ENCODE measurements around the gene ST3GAL6. TPM values are rescaled to one million over a fixed set of nuclear protein-coding genes. Genes with fewer than 3 reads are reported as not detected.

ST3GAL6 gene, protein sequence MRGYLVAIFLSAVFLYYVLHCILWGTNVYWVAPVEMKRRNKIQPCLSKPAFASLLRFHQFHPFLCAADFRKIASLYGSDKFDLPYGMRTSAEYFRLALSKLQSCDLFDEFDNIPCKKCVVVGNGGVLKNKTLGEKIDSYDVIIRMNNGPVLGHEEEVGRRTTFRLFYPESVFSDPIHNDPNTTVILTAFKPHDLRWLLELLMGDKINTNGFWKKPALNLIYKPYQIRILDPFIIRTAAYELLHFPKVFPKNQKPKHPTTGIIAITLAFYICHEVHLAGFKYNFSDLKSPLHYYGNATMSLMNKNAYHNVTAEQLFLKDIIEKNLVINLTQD
- 1.1 TPM for total RNA-seq

DNA sequence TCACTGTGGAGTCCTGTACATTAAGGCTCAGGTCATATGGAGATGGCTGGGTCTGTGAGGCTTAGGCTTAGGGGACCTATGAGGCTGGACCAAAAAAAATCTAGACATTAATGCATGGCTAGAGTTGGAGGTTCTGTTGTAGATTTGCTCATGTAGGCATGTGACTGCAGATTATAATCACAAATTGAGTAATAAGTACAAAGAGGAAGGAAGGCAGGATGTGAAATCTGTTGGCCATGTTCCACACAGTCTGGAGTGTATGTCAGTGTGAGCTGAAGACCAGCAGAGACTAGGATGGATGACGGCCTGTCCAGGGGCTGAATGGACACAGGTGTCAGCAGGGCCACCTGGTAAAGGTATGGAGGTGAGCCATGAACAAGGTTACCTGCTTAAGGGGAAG lies at the start of gene ST3GAL6:
Gene ST3GAL6 (plus strand): TSS at position 265 of the 400 bp plus-strand sequence. CDS start 5,101 bp downstream, outside the sequence.
- ATAC-seq = peak; percentile 28

DNA sequence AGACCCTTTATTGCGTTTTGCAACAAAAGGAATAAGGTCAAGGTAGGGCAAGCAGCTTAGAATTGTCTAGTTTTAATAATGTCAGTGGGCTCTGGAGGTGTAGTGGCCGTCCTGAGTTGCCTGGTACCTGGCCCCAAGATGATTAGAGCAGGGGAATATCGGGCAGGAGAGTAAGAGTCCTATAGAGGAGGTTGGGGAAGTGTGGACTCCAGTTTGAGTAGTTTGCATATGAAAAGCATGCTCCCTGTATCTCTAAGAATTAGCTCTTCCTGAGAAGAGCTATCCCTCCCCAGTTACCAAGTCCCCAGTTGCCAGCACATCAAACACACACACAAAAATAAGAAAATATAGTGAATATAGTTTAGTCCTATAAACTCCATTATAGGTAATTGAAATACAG lies 49.2 kb upstream of the ST3GAL6 start:
- no peak for ATAC-seq

DNA sequence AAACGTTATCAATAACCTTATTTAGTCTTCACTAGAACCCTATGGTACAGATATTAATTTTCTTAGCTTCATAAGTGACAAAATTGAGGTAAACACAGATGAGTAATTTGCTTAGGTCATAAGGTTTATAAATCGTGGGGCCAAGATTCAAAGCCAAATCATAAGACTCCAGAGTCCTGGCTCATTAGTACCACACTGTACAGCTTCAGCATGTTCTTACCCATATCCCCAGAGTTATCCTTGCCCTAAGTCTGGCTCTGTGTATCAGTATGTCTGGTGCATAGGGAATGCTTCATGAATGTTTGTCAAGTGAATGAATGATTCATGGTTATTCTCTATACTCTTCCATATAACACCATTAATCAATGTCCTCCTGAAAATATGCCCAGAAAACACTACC lies 45.6 kb upstream of the ST3GAL6 start:
- ATAC-seq = no peak

DNA sequence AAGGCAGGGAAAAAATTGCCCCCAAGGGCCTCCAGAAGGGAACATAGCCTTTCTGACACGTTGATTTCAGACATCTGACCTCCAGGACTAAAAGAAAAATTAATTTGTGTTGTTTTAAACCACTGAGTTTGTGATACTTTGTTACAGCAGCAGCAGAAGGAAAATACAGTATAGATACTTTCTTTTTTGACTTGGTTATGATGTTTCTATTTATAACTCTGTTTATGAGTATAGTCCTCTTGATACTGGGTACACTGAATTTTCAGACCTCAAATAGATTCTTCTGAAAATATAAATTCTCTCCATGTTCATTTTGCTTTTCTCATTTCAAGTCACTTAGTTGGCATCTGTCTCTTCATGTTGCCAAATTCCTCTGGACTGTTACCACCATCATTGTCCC lies 44.4 kb upstream of the ST3GAL6 start:
- no peak for ATAC-seq

DNA sequence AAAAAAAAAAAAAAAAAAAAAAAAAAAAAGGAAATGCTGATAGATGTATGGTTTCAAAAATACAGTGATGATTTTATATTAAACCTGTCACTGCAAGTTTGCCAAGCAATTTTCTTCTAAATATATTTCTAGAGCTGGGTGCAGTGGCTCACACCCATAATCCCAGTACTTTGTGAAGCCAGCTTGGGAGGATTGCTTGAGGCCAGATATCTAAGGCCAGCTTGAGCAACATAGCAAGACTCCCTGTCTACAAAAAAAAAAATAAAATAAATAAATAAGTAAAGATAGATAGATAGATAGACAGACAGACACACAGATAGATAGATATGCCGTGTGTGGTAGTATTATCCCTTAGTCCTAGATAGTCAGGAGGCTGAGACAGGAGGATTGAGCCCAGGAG lies 41.4 kb upstream of the ST3GAL6 start:
- no peak for ATAC-seq

DNA sequence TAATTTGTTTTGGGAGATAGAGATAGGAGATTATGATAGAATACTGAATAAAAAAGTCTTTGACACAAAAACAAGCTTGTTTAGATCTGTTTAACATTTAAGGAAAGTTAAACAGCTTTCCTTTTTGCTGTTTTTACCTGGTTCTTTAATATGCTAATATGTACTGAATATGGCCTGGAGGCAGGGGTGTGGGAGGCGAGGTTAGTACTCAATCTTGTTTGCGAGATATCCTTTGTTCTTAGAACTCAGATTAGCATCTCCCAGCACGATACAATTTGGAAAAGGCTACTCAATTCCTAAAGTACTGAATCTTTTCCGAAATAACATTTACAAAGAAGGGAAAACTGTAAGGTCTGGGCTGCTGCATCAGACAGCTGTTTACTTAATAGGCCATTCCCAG lies 40.8 kb upstream of the ST3GAL6 start:
- no peak for ATAC-seq

DNA sequence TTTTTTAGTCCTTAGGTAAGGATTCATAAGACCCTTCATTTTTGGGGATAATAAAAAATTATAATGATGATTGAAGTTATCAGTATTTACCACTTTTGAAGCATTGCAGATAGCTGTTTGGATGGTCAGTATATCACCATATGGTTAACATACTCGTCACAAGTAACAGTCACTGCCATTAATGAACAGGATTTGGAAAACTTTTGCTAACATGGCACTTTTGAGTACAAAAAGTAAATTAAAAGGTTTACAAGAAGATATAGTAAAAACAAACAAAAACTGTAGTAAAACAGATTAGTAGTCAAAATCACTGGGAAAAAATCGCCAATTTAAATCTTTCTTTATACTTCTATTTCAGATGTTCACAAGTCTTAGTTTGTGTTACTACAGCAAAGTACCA lies 37.8 kb upstream of the ST3GAL6 start:
- ATAC-seq = no peak

DNA sequence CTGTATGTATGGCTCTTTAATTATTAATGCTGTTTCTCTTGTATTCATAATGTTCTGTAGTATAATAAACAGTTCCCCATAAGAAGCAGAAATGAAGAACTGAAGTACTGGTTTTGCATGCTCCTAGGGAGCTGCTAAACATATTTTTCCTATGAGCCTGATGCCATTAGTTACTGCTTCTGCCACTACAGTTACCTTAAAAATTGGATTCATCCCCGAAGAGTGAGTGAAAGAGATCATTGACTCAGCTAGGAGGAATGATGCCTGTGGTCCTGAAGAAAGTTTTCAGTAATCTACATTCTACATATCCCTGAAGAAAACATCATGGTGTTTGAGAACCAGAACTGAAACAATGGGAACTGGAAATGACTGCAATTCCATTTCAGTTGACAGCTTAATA lies 37.1 kb upstream of the ST3GAL6 start:
- no peak for ATAC-seq

DNA sequence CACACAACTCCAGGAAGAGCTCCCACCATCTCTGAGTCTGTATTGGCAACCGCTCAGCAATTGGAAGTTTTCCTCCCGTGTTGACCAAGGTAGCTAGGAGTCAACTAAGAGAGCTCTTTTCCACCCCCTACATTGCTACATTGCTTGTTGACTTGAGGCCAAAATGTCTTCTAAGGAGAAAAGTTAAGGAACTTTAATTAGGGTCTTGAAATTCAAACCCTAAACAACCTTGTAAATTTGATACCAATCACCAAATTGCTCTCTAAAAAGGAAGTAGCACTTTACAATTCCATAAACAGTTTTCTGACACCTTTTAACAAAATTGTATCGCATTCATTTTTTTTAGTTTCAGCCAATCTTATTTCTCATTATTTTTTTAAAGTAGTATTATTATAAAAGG lies 35.5 kb upstream of the ST3GAL6 start:
- no peak for ATAC-seq

DNA sequence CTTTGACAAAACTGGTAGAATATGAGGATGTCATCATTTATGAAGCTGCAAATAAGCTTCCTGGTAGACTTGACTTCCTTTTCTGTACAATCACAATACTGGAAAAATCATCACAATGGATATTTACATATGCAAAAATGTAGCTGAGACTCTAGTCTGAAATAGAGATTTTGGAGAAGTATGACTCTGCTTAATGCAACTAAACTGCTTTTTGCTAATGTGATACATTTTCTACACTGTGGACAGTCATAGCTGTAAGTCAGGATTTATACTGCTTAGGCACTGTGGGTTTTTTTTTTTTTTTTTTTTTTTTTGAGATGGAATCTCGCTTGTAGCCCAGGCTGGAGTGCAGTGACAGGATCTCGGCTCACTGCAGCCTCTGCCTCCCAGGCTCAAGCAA lies 34.5 kb upstream of the ST3GAL6 start:
- ATAC-seq = no peak

DNA sequence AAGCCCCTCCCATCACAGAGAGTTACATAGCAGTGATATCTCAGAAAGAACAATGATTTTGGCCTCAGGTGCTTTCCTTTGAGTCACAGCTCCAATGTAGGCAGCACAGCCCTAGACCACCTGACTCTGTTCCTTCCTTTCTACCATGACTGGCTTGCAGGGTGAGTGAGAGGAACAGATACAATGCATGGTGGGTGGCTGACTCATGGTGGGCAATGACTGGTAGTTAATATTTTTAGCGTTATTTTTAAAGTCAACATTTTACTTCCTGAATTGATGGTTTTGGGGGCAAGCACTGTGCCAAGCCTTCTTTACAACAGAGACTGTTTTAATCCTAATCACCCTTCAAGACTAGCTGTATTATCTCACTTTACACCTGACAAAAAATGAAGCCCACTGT lies 32.8 kb upstream of the ST3GAL6 start:
- ATAC-seq = peak; percentile 46

DNA sequence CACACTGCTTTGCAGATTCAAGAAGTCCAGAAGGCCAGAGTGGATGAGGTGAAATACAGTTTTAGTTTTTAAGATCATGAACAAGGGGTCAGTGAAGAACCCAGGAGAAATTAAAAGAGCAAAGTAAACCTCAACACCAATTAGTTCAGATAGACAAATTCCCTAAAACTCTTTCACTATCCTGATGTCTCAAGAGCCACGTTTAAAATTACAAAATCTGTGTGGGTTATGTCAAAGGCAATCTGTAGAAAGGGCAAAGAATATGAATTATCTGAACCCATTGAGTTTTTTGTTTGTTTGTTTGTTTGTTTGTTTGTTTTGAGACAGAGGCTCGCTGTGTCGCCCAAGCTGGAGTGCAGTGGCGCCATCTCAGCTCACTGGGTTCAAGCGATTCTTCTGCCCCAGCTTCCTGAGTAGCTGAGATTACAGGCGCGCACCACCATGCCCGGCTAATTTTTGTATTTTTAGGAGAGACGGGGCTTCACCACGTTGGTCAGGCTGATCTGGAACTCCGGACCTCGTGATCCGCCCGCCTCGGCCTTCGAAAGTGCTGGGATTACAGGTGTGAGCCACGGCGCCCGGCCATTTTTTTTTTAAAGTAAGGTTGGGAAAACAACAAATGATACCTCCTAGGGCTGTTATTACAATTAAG lies 32.1 kb upstream of the ST3GAL6 start:
- no peak for ATAC-seq

DNA sequence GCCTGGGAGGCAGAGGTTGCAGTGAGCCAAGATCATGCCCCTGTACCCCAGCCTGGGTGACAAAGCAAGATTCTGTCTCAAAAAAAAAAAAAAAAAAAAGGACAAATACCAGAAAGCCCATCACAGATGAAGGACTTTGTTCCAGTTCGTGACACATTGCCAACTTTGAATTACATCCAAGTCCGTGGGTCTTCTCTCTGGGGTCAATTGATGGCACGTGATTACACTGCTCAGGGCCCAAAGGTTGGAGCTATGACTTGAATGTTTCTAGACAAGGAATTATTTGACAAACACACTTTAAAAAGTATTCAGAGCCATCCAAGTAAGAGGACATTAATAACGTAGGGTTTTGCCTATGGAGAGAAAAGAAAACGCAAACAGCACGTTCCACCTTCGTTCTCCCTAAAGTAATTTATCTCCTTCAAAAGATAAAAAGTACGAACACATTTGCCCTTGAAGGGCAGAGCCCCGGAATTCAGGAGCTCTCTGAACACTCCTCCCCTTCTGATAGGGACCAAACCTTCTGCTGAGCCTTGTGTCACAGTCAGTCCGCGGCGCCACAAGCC lies 31.3 kb upstream of the ST3GAL6 start:
- peak; percentile 44 for ATAC-seq

DNA sequence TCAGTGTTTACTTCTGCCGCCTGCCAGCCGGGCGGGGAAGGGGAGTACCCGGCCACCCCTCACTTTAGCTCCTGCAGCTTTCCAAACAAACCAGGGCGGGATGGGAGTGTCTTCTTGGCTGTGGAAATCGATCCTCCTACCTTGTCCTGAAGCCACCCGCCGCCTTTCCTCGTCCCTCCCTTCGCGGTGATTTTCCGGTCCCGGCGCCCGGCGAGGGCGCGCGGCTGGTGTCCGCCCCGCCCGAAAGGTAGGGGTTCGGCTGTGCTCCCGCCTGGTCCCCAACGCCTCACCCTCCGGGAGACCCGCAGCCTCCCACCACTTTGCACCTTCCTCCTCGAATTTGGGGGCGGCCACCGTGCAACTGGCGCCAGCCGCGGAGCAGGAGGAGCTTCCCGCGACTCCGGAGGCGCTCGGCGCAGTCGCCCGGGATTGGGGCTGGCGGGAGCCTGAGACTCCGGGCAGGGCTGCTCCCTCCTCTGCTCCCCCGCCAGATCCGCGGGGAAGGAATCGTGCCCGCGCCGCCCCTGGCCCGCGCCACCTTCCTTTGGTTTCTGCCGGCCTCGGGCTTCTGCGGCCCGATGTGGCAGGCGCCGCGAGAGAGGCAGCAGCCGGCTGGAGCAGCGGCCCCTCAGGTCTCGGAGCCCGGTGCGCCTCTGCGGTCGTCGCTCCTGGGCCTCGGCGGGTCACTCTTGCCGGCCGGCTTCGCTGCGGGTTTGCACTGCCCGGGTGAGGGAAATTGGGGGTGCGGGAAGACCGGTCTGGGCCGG lies 30.7 kb upstream of the ST3GAL6 start:
- peak; percentile 65 for ATAC-seq

DNA sequence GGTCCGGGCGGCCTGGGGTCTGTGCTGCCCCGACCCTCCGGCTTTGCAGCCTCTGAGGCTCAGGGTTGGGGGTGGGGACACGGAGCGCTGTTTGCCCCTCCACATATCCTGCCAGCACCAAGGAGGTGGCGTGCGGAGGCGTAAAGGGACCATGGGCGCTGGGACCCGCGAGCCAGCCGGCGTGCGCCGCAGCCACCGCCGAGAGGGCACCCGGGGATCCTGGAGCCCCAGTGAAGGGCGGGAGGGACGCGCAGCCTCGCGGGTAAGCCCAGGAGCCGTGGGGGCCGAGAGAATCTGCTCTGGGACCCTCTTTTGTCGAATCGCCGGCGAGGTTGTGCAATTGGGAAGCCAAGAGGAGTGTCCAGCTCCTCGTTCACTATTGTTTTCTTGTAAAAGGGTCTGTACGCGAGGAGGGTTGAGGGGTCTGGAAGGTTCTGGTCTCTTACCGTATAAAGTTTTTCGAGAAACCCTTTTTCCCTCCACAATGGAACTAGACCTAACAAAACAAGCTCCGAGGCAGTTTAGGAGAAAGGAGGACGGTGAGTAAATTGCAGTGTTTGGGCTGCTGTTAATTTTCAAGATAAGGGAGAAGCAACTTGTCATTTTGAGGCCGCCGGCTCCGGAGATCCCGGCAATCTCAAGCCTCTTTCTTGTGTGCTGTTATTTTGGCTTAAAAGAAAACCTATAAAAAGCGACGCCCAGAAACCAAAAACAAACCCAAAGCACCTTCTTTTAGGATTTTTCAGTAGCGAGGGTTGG lies 29.9 kb upstream of the ST3GAL6 start:
- peak; percentile 37 for ATAC-seq

DNA sequence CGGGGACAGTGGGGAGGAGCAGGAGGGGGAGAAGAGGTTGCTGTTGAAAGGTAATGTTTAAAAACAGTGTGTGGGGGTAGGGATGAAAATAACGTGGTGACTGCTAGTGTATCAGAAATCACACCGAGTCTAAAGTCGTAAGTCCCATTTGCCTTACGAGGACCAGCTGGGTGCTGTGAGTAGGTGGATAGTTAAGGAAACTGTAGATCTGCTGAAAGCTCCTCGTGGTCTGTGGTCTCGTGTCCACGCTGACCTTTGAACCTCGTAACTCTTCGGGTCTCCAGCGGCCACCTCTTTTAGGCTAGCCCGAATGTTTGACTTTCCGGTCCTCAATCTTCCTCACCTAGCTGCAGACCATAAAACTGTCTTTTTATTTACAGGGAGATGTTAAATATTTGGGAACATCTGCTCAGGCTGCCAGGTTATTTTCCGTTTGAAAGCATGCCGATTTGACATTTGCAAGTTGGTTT lies 29.3 kb upstream of the ST3GAL6 start:
- no peak for ATAC-seq

DNA sequence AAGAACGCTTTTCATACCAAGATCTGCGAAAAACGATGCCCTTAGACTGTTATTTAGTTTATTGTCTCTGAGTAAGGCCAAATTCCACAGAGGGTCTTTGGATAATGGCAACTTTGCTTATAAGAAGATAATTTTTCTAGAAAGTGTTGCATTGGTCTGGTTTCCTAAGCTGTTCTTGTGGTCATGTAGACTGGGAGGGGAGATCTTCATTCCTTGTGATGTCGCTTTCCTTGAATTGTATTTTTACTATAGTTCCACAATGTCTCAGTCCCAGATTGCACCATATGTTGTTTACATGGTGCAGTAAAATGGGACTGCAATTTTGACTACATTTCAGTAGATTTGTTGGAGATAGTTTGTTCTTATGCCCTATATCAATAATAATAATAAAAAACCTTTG lies 28.8 kb upstream of the ST3GAL6 start:
- ATAC-seq = no peak

DNA sequence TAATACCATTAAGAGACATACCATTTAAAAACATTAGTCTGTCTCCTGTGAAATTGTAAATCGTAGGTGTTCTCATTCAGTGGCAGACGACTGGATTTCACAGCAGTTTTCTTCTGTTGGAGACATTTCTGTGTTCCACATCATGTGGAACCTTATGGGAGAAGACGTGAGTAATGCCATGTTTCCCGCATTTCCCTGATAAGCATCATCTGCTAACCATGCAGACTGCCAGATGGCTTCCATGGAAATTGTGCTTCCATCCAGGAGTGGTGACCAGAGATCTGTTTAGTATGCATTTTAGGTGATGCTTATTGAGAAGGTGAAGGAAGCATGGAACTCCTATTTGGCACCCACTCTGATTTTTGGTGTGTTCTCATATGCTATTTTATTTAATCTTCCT lies 28.4 kb upstream of the ST3GAL6 start:
- ATAC-seq = no peak

DNA sequence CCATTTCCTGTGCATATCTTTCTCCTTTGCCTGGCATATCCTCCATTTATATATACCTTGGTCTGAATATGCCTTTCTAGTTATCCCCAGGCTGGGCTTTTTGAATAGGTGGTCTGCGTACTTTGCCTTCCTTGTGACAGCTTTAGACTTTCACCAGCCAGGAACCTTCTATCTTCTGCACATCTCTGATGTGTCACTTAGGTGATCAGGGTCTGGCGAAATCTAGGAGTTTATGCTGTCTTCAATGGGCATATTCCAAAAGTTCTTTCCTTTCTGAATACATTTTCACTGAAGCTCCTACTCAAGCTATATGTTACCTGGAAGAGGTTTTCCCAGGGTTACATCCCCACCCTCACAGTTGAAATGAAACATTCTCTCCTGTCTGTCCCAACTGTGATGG lies 27.8 kb upstream of the ST3GAL6 start:
- ATAC-seq = no peak

DNA sequence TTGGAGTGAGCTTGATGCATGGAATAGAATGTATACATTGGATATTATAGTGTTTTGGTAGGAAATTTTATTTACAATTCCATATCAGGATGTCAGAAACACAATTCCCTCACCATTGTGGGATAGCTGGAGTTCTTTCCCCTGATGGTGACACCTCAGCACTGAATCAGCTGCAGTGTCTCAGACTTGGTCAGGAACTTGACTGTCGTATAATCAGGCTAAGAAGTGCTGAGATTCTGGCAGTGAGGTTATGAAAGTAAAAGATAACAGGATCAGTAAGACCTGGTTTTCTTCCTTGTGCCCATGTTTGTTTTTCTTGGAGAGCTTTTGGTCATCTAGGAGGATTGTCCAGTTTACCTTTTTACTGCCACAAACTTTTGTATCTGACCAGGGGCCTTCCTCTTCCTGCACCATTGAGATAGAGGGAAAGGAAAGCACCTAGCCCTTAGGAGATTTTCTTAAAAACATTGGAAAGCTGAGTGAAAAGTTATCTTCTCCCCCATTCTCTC lies 27.3 kb upstream of the ST3GAL6 start:
- ATAC-seq = no peak

DNA sequence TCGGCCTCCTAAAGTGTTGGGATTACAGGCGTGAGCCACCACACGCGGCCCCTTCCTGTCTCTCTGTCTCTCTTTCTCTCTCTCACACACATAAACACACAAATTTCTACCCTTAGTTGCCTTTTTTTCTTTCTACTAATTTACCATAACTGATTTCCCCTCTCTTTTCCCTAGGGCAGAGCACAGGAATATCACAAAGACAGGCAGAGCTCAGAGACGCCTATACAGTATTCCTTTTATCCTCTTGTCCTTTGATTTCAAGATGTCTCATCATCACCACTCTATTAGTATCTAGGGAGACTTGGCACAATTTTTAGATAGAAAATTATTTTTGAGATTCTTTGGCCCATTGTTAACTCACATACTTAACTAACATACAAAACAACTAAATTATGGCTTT lies 25.8 kb upstream of the ST3GAL6 start:
- no peak for ATAC-seq

DNA sequence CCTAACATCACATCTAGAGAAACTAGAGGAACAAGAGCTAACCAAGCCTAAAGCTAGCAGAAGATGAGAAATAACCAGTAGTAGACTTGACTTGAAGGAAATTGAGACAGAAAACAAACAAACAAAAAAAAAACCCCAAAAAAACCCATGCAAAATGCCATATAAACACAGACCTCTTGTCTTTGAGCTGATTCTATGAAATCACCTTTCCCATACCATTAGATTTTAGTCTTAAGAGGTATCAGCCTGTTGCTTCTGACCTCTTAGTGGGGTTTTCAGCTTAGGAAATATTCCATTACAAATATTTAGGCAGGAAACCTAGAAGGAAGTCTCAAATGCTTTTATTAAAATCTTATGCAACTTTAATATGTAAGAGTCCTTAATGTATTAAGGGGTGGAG lies 23.9 kb upstream of the ST3GAL6 start:
- ATAC-seq = no peak

All from esophagus mucosa (tissue), 1 donor.